Stimulated activated naive CD4-positive, alpha-beta T cell (primary cell): Measurements from ENCODE around the gene PIK3R5.

Experiments
- DNase-seq, 6 experiments: peaks; one replicate each; lab custom pipeline; 2025; lab: John Stamatoyannopoulos, UW

The PIK3R5 gene

GRCh38 chr17:8879410-8879809 lies 86.1 kb downstream of the PIK3R5 start:
- DNase-seq, result no peak

GRCh38 chr17:8877984-8878383 lies 87.5 kb downstream of the PIK3R5 start:
- no peak for DNase-seq

GRCh38 chr17:8875957-8876356 lies 89.5 kb downstream of the PIK3R5 start:
- DNase-seq, result no peak

- no peak for DNase-seq
These were observed 90.1 kb downstream of the PIK3R5 start for GRCh38 chr17:8875436-8875835.

- DNase-seq, result no peak
These were observed 91.4 kb downstream of the PIK3R5 start for GRCh38 chr17:8873801-8874715.

GRCh38 chr17:8872705-8873435 lies 92.6 kb downstream of the PIK3R5 start:
- no peak for DNase-seq

GRCh38 chr17:8872036-8872704 lies 93.3 kb downstream of the PIK3R5 start:
- DNase-seq, result no peak

- DNase-seq, result no peak
These were observed 94.4 kb downstream of the PIK3R5 start for GRCh38 chr17:8871081-8871581.

- no peak for DNase-seq
These were observed 95.0 kb downstream of the PIK3R5 start for GRCh38 chr17:8870406-8871040.

- DNase-seq, result no peak
These were observed 96.2 kb downstream of the PIK3R5 start for GRCh38 chr17:8869114-8869815.

- no peak for DNase-seq
These were observed 97.0 kb downstream of the PIK3R5 start for GRCh38 chr17:8868529-8868951.

GRCh38 chr17:8868092-8868491 lies 97.4 kb downstream of the PIK3R5 start:
- DNase-seq, result no peak

GRCh38 chr17:8867361-8867981 lies 98.0 kb downstream of the PIK3R5 start, which contains the start of gene PIK3R6:
PIK3R6 (minus strand) TSS chr17:8867674; CDS start chr17:8849794, 17,880 bp downstream.
- DNase-seq, result peak in 1 of 6 experiments; percentile 12

GRCh38 chr17:8865811-8866210 lies 99.7 kb downstream of the PIK3R5 start:
- DNase-seq, result no peak

GRCh38 chr17:8865385-8865784 lies 100.1 kb downstream of the PIK3R5 start:
- DNase-seq, result no peak

- no peak for DNase-seq
These were observed 103.1 kb downstream of the PIK3R5 start for GRCh38 chr17:8862213-8863056.

- DNase-seq, result no peak
These were observed 103.9 kb downstream of the PIK3R5 start for GRCh38 chr17:8861495-8862181.

- DNase-seq, result no peak
These were observed 105.6 kb downstream of the PIK3R5 start for GRCh38 chr17:8859804-8860430.
